GM19324 (cell line): Measurements from ENCODE around the gene PRKAA1.

Experiments
- ATAC-seq: cut with Tn5 transposase; IDR thresholded peaks from one replicate; pipeline ENCODE4 v1.9.1; 2021; ENCODE audit warnings: mild to moderate bottlenecking, moderate library complexity; ENCODE audit not compliant: unreplicated experiment, low FRiP score

PRKAA1 gene

GRCh38 chr5:40781843-40782409, 16.2 kb downstream of the PRKAA1 start:
- no peak for ATAC-seq

DNA sequence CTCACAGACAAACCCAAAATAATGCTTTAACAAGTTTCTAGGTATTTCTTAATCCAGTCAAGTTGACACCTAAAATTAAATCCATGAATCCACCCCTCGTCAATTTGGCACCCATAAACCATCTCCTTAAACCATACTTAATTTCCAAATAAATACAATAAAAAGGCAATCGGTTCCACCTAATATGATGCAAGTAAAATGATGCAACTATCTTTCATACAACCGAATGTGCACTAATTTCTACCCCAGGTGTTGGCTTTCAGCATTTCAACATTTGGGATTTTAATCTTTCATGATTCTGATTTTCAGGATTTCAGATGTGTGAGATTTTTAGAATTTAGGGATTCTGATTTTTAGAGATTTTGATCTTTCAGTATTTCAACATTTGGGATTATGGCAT, 17.3 kb downstream of the PRKAA1 start:
- no peak for ATAC-seq

DNA sequence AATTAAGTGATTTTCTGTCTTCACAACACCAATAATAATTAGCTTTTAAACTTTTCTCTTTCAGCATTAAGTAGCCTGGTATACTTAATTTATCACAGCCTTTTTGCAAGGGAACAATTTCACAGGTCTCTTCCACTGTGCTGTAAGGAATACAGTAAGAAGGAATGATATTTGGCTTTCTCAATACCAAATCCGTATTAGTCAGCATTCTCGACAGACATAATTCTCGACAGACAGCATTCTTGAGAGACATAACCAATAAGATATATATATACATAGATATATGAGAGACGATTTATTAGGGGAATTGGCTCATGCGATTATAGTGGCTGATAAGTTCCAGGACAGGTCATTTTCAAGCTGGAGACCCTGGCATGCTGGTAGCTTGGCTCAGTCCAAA, 18.0 kb downstream of the PRKAA1 start:
- no peak for ATAC-seq

- ATAC-seq: no peak
Measured at GRCh38 chr5:40779561-40779960, 18.6 kb downstream of the PRKAA1 start.

GRCh38 chr5:40778133-40778532, 20.0 kb downstream of the PRKAA1 start:
- ATAC-seq: no peak

- ATAC-seq: no peak
Measured at GRCh38 chr5:40776658-40776977, 21.6 kb downstream of the PRKAA1 start.

GRCh38 chr5:40775846-40776657, 22.1 kb downstream of the PRKAA1 start:
- no peak for ATAC-seq

DNA sequence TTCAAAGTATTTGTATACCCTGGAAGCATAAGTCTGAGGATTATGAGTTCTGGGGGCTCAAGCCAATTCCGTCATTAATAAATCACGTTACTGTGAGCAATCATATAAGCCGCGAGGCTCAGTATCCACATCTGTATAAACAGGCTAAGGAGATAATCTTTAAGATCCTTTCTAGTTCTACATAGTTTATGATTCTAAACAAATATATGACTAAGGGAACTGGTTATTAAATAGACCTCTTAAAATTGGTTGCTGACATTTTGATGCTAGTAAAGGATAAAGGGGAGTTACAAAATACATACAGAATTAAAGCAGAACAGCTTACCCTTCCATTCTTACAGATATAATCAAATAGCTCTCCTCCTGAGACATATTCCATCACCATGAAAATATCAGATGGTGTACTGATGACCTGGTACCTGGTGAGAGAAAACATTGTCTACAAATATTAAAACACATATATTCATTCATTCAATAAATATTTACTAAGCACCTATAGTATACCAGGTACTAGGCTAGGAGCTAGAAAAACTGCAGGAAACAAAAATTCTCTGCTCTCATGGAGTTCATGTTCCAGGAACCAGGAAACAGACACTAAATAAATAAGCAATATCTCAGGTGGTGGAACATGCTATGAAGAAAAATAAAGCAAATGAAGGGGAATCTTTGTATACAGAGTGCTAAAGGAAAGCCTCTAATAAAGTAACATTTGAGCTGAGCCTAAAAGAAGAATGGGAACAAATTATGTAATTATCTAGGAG, 22.9 kb downstream of the PRKAA1 start:
- no peak for ATAC-seq

GRCh38 chr5:40774623-40775022, 23.6 kb downstream of the PRKAA1 start:
- ATAC-seq: no peak

DNA sequence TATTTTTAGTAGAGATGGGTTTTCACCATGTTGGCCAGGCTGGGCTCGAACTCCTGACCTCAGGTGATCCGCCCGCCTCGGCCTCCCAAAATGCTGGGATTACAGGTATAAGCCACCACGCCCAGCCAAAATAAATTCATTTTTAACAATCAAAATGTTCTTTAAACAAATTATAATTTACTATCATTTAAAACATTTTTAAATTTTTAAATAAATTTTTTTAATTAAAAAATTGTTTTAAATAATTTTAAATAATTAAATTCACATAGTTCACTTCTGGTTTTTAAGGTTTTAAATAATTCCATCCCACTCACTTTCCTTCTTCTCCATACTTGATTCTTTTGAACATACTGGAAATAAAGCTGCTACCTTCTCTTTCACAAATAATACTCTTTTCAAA, 27.4 kb downstream of the PRKAA1 start:
- no peak for ATAC-seq

GRCh38 chr5:40762705-40763104, 35.5 kb downstream of the PRKAA1 start:
- no peak for ATAC-seq

GRCh38 chr5:40757400-40757799, 40.8 kb downstream of the PRKAA1 start:
- no peak for ATAC-seq

DNA sequence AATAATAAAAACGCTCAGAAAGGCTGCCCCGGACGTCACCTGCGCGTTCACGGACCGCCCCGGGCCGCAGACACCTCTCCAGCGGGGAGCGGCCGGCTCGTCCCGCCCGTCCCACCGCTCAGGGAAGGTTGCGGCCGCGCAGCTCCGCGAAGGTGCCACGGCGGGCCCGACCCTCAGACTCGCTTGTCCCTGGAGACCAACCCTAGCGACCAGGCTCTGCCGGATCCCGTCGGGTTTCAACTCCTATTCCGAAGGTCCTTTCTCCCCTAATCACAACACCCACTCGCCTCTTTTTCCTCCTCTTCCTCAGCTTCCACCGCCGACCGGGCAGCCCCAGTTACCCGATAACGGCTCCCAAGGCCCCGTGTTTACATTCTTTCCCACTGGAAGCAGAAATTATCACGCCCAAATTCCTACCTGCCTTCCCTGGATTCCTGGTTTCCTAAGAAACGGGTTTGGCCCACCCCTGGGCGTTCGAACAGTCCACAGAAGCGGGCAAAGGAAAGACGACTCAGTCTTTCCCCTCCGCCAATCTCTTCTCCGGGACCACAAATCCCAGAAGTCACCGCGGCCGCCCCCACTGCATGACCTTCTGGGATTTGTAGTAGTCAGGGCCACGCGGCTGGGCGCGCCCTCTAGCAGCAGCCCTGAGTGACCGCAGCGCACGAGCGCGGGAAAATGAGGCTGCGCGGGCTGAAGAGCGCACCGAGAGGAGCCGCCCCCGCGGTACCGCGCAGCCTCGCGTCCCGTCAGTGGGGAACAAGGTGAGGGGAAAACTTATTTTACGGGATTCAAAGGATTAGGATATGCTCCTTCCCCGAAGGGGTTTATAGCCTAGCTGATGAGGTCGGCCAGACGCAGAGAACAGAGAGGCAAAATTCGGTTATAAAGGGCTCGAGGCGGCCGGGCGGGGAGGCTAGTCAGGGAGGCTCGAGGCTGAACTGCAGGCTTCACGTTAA, 42.5 kb downstream of the PRKAA1 start, which contains the start of gene TTC33:
TTC33 (minus strand) TSS at position 555 of the 959 bp plus-strand sequence. CDS start 8,943 bp downstream, outside the sequence.
- peak; percentile 89 for ATAC-seq

DNA sequence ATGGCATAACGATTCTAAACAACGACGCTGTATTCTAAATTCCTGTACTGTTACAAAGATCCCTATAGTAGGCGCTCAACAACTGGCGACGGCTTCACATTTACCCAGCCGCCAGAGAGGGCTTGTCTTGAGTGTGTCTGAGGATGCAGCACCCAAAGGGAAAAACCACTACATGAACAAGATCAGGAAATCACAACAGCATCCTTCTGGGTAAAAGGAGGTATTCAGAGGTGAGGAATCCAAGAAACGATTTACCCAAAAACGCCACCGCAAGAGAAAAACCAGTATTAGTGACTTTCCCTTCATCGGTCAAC, 43.1 kb downstream of the PRKAA1 start:
- ATAC-seq: peak; percentile 78

DNA sequence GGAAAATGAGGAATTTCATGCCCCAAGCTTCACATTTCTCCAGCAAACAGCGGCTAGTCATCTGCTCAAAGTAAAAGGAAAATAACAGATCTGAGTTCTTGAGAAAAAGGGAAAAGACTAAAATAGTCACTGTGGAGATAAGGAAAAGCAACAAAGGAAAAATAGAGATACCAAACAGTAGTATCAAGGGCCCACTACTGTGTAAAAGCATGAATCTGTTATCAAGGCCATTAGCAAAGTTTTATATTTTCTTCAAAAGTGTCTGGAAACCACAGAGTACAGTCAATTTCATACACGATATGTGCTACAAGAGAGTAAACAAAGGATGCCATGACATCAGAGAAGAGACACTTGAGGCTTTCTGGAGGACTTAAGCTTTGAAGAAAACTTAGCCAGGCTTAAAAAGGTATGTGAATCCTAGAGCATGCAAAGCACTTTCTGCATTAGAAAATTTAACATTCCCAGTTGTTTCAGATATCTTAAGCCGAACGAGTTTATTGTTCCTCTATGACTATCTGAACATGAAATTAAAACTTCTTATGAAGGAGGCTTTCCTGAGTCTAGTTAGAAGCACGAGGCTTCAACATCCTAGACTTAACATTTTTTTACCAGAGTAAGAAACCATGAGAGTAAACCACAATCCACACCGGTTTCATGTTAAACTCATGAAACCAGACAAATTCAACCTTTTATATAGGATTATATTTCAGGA, 43.6 kb downstream of the PRKAA1 start:
- peak; percentile 9 for ATAC-seq

DNA sequence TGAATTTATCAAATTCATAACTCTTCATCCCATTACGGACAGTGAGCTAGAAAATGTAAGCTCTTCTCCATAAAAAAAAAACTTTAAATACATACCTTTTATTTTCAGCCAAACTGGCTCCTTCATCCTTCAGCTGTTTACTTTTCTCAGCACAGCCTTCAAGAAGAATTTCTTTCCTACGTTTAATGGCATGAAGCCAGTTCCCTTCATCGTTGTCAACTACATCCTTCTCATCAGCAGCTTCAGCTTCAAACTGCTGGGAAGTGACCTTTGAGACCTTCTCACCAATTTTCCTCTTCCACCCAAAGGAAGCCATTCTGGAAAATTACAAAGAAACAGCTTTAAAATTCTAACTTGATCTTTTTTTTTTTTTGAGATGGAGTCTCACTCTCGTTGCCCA, 51.5 kb downstream of the PRKAA1 start:
- ATAC-seq: no peak

DNA sequence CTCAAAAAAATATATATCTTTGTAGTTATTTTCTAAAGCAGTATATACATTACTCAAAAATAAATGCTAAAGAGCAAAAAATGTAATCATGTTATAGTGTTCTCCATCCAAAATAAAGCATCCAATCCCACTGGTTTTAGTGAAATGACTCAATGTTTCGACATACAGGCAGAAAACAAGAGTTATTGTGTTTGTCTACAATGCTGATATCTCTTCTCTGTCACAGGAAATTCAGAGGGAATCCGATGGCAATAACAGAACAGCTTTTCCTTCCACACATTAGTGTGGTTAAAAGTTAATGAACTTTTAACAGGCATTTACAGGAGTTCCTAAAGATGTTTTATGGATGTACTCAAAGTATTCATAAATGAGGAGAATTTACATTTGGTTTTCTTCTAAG, 54.4 kb downstream of the PRKAA1 start:
- no peak for ATAC-seq

DNA sequence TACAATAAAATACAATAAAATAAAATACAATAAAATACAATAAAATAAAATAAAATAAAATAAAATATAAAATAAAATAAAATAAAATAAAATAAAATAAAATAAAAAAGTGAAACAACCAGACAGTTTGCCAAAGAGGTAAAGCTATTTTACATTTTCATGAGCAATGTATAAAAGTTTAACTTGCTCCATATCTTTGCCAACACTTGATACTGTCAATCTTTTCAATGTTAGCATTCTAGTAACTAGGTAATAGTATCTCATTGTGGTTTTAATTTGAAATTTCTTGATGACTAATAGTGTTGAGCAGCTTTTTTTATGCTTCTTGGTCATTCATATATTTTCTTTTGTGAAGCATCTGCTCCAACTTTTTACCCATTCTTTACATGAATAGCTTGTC, 59.7 kb downstream of the PRKAA1 start:
- ATAC-seq: no peak

GRCh38 chr5:40736103-40736875, 61.9 kb downstream of the PRKAA1 start:
- no peak for ATAC-seq
